ENCODE results near the gene TMEM126B. TPM values are rescaled to one million over a fixed set of nuclear protein-coding genes. Genes with fewer than 3 reads are reported as not detected.
A peak's percentile ranks its signal among the peaks of the same experiment; 100 is the strongest.

Gene TMEM126B
- total and polyA plus RNA-seq, 12 donors: 39.9 to 125 (median 62.0) TPM

- no peaks in the 10 kb centered on the region for H3K36me3 ChIP-seq (replicated peaks in 1 of 2)
- 88 to 97% (median 90%) methylated on average over 3 of the region's 3 CpGs for WGBS, 4 donors
- intact Hi-C loops (cut with DNase I): no loop called here
- no peaks in the 10 kb centered on the region for H3K9me3 ChIP-seq (replicated peaks in 1 of 3)
- no peaks in the 10 kb centered on the region for H3K4me1 ChIP-seq (replicated peaks in 1 of 2)
- TF ChIP-seq, protein P1, sequence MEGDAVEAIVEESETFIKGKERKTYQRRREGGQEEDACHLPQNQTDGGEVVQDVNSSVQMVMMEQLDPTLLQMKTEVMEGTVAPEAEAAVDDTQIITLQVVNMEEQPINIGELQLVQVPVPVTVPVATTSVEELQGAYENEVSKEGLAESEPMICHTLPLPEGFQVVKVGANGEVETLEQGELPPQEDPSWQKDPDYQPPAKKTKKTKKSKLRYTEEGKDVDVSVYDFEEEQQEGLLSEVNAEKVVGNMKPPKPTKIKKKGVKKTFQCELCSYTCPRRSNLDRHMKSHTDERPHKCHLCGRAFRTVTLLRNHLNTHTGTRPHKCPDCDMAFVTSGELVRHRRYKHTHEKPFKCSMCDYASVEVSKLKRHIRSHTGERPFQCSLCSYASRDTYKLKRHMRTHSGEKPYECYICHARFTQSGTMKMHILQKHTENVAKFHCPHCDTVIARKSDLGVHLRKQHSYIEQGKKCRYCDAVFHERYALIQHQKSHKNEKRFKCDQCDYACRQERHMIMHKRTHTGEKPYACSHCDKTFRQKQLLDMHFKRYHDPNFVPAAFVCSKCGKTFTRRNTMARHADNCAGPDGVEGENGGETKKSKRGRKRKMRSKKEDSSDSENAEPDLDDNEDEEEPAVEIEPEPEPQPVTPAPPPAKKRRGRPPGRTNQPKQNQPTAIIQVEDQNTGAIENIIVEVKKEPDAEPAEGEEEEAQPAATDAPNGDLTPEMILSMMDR (IDR thresholded peaks at IDR 0.05): no peak
- no peak for TF ChIP-seq POLR2A (IDR thresholded peaks at IDR 0.05)
- H3K27me3 ChIP-seq: no peaks in the 10 kb centered on the region
- H3K27ac ChIP-seq: no peak overlapping the region
- DNase-seq: no peak
- no peak overlapping the region for H3K4me3 ChIP-seq
These were observed 39.0 kb upstream of the TMEM126B start for GRCh38 chr11:85589373-85589772.

GRCh38 chr11:85590848-85591483 lies 37.4 kb upstream of the TMEM126B start:
- Histone ChIP-seq H3K36me3 (replicated peaks in 1 of 2) (no peaks in the 10 kb centered on the region), H3K27me3 (no peaks in the 10 kb centered on the region)
- intact Hi-C loops (cut with DNase I): loop anchor here in 1 of 2 donors (10.0 kb wide), 2 partner anchors 264 to 614 kb away; partner anchors contain the start of gene CCDC83

GRCh38 chr11:85595285-85595884 lies 33.0 kb upstream of the TMEM126B start:
- no peak for DNase-seq
- no peak for TF ChIP-seq POLR2A (IDR thresholded peaks at IDR 0.05)
- TF ChIP-seq, protein P1 (IDR thresholded peaks at IDR 0.05): peak; percentile 43 to 78 (median 72)
- Histone ChIP-seq H3K4me1 (replicated peaks in 1 of 2) (peaks cover 0 to 8% of the 10 kb centered on the region in 2 donors), H3K36me3 (replicated peaks in 1 of 2) (no peaks in the 10 kb centered on the region), H3K27me3 (no peaks in the 10 kb centered on the region), H3K9me3 (replicated peaks in 1 of 3) (no peaks in the 10 kb centered on the region), H3K4me3 (no peak overlapping the region), H3K27ac (no peak overlapping the region)
- intact Hi-C loops (cut with DNase I): loop anchor here in 1 of 2 donors (10.0 kb wide), 2 partner anchors 259 to 609 kb away; partner anchors contain the start of gene CCDC83

More at GRCh38 chr11:85590848-85591483, 37.4 kb upstream of the TMEM126B start:
- TF ChIP-seq, protein P1 (IDR thresholded peaks at IDR 0.05): no peak
- no peak for TF ChIP-seq POLR2A (IDR thresholded peaks at IDR 0.05)
- WGBS, 4 donors: 81 to 85% (median 81%) methylated on average over 4 of the region's 4 CpGs
- Histone ChIP-seq H3K4me1 (replicated peaks in 1 of 2) (no peaks in the 10 kb centered on the region), H3K9me3 (replicated peaks in 1 of 3) (no peaks in the 10 kb centered on the region), H3K4me3 (no peak overlapping the region), H3K27ac (no peak overlapping the region)
- no peak for DNase-seq

GRCh38 chr11:85596886-85597285 lies 31.5 kb upstream of the TMEM126B start:
- Histone ChIP-seq H3K4me1 (replicated peaks in 1 of 2) (peaks cover 0 to 8% of the 10 kb centered on the region in 2 donors), H3K36me3 (replicated peaks in 1 of 2) (no peaks in the 10 kb centered on the region), H3K9me3 (replicated peaks in 1 of 3) (no peaks in the 10 kb centered on the region), H3K27me3 (no peaks in the 10 kb centered on the region), H3K4me3 (no peak overlapping the region), H3K27ac (no peak overlapping the region)
- intact Hi-C loops (cut with DNase I): loop anchor here in 1 of 2 donors (10.0 kb wide), 2 partner anchors 258 to 608 kb away; partner anchors contain the start of gene CCDC83
- no peak for TF ChIP-seq POLR2A (IDR thresholded peaks at IDR 0.05)
- TF ChIP-seq, protein P1 (IDR thresholded peaks at IDR 0.05): no peak
- DNase-seq: no peak
- 72 to 76% (median 75%) methylated on average over 2 of the region's 2 CpGs for WGBS, 4 donors
